CD1c-positive myeloid dendritic cell (primary cell): ENCODE measurements around the gene SNUPN.
A peak's percentile ranks its signal among the peaks of the same experiment; 100 is the strongest.

Source experiments
- DNase-seq: peaks from one replicate; pipeline ENCODE4 v3.0.0-alpha.2; 2016; ENCODE audit errors: extremely low spot score

The SNUPN gene

DNA sequence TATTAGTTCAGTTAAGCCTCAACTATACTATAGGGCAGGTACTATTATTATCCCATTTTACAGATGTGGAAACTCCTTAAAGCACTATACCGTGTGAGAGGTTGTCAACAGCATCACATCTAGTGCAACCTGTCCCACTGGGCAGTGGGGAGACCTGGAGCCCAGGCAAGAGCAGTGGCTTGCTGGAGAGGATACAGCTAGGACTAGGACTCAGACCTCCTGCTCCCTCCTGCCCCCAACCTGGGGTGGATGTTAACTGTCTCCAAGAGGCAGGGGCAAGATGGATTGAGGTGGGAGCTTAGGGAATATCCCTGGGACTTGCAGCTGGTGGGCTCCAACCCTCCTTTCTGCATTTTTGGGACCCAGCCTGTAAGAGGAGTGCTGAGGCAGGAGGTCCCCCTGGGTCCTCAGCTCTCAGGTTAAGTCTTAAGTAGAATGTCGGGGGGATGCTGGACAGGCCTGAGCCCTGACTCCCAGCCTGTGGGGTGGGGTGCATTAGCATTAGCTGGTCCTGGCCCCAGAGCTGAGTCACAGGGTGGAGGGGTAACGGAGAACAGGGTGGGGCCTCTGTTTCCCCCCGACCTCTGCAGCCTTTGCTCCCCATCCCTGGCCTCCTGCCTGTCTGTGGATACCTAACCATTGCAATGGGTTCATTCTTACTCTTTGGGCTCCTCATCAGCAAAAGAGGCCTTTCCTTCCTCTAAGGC, 28.8 kb upstream of the SNUPN start:
- no peak for DNase-seq

DNA sequence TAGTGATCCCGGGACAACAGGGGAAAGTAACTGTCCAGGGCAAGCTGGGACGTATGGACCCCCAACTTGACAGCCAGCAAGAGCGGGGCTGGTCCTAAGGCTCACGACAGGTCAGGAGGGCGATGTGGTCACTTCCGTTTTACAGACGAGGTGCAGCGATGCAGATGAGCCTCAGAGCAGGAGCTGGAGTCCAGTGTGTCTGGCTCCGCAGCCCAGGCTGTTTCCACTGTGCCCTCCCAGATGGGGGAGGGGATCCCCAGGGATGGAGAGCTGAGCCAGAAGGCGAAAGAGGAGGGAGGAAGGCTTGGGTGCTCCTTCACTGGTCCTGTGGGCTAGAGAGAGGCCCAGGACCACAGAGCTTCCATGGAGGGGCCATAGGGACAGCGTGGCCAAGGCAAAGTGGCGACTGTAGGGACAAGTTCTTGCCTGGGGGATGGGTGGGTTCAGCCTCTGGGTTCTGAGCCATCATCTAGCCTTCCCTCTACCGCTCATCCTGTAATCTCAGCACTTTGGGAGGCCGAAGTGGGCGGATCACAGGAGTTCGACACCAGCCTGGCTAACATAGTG, 27.9 kb upstream of the SNUPN start:
- no peak for DNase-seq

DNA sequence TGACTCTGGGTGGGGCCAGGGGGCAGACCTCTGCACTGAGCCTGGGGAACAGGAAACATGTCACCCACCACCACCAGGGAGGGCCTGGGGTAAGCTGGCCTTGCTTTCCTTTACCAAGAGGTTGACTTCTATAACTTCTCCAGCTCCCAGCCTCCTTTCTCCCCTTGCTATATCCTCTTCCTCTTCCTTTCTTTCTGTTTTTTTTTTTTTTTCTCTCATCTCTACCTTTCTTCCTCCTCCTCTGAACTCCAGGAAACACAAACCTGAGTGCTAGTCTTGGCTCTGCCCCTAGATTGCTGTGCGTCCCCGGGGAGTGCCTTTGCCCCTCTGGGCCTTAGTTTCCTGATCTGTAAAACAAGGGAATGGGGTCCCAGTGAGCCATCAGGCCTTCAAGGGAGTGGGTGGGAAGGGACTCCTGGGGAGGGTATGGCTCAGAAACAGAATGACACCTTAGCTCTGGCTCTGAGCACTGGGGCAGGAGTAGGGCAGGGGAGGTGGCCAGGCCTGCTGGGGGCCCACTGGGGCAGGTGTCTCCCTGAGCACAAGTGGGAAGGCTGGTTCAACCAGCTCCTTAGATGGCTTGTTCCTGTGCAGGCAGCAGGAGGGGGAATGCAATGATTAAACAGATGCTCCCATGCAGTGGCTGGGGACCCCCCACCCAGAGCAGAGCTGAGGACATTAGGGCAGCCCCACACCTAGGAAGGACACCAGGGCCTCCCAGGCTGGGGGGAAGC, 26.5 kb upstream of the SNUPN start:
- DNase-seq = no peak

DNA sequence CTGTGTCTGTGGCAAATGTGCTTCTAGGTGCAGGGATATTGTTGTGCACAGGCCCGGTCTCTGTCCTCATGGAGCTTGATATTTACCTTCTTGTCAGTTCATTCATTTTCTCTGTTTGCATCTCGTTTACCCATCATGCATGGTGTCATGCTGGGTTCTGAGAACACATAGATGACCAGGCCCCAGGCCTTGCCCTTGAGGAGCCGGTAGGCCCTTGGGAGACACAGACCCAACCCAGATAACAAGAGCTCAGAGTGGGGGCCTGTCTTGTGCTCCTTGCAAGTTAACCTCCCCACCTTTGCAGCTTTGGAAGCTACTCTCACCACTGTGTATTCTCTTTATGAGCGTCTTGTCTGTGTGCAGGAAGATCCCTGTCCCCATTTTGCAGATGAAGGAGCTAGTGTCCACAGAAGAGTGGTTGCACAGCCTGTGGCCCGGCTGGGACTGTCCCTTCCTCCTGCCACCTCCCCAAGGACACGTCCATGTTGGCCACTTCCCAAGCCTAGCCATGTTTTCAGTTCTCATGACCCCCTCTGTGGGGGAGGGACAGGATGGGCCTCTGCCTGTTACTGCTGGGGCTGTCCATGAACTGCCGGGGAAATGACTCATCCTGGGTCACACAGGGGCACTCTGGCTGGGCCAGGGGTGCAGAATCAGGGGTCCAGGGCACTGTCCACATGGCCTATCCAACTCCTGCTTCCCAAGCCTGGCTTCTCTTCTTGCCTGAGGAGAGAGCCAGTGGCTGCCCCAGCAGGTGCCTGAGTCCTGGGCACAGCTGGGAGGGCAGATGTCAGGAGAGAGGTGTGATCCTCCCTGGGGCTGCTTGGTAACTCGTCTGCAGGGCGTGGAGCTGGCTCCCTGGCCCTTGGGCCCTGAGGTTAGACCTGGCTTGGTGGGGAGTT, 25.6 kb upstream of the SNUPN start:
- peak; percentile 23 for DNase-seq

DNA sequence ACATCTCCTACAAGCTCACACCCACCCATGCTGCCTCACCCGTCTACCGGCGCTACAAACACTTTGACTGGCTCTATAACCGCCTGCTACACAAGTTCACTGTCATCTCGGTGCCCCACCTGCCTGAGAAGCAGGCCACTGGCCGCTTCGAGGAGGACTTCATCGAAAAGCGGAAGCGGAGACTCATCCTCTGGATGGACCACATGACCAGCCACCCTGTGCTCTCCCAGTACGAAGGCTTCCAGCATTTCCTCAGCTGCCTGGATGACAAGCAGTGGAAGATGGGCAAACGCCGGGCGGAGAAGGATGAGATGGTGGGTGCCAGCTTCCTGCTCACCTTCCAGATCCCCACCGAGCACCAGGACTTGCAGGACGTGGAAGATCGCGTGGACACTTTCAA, 24.3 kb upstream of the SNUPN start:
- no peak for DNase-seq

DNA sequence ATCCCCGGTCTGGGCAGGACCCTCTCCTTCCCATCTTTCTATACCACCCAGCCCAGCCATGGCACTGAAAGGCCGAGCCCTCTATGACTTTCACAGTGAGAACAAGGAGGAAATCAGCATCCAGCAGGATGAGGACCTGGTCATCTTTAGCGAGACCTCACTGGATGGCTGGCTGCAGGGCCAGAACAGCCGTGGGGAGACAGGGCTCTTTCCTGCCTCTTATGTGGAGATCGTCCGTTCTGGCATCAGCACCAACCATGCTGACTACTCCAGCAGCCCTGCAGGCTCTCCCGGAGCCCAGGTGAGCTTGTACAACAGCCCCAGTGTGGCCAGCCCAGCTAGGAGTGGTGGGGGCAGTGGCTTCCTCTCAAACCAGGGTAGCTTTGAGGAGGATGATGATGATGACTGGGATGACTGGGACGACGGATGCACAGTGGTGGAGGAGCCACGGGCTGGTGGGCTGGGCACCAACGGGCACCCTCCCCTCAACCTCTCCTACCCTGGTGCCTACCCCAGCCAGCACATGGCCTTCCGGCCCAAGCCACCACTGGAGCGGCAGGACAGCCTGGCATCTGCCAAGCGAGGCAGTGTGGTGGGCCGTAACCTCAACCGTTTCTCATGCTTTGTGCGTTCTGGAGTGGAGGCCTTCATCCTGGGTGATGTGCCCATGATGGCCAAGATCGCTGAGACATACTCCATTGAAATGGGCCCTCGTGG, 23.7 kb upstream of the SNUPN start:
- no peak for DNase-seq

DNA sequence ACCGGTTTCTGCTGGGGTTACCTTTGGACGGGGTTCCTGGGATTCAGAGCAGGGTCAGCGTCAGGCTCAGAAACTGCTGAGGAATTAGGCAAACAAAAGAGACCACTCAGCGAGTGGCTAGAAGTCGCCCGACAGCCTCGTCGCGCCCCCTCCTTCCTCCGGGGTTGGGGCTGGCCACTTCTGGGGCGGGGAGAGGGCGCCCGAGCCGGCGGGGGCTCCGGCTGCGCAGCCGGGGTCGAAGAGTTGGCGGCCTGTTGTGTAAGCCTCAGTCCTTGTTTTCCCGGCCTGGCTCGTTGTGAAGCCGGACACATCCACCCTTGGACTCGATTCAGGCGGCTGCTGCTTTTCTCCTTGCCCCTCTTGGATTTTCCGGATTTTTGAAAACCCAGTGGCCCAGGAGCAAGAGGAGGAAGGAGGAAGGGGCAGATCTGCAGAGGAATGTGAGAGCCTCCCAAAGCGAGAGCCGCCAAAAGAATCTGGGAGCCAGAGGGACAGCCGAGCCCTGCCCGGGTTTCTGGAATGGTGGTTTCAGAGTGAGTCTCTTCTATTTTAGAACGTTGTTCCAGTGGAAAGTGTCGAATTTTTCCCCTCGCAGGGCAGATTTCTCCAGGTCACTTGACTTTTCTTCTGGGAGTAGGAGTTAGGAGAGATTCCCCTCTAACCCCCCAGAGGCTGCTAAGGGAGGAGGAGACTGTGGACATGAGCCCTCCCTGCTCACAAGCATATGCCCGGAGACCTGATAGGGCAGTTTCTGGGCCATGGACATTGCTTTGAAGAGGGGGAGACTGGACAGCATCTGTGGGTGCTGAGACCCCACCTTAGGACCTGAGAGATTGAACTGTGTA, 22.9 kb upstream of the SNUPN start:
- DNase-seq = peak; percentile 36

DNA sequence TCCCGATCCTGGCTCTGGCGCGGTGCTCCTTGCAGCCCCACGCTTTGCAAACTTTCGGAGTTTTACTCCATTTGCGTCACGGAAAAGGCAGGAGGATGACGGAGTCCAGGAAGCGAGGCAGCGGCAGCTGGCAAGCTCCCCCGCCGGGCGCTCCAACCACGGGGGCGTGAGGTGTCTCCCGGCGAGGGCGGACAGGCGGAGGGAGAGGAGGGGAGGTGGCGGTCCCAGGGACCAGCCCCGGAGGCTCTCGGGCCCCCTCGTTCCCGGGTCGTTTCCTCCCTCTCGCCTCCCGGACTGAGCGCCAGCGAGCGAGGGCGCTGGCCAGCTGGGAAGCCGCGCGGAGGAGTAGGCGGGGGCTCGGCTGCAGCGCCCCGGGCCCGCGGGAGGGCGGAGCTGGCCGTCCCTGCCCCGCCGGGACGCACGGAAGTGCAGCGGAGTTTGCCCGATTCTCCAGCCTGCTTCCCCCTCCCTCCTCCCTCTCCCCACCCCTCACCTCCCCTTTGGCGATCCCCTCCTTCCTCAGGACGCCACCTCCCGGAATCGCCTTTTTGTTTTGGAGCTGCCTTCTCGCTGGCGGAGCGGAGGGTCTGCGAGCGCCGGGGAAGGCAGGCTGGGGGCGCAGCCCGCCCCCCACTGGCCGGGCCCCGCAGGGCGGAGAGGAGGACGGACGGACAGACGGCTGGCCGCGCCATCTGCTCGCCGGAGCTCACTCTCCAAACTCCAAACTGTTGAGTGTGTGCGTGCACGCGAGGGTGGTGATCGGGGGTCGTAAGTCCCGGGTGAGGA, 22.0 kb upstream of the SNUPN start, which contains the start of gene SNX33:
TSS of gene SNX33 (plus strand) at position 543 of the 786 bp plus-strand sequence. CDS start 1,191 bp downstream, outside the sequence.
- DNase-seq = peak; percentile 80

DNA sequence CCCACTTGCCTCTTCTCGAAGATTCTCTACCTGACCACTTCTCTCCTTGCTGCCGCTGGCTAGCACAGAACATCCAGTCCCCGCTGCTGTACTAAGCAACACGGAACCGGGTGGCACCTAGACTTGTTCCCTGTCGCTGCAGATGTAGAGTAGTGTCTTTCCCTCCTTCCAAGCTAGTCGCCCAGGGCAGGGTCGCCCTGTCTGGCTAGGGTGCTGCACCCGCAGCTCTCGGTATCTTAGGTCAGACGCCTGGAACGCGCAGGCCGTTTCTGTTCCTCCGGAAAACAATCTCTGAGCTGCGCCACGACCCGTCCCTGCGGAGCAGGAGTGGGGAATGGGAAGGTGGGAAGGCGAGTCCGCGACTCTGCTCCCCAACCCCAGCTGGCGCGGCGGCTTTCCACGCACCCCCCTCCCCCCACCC, 21.4 kb upstream of the SNUPN start:
- peak; percentile 56 for DNase-seq

DNA sequence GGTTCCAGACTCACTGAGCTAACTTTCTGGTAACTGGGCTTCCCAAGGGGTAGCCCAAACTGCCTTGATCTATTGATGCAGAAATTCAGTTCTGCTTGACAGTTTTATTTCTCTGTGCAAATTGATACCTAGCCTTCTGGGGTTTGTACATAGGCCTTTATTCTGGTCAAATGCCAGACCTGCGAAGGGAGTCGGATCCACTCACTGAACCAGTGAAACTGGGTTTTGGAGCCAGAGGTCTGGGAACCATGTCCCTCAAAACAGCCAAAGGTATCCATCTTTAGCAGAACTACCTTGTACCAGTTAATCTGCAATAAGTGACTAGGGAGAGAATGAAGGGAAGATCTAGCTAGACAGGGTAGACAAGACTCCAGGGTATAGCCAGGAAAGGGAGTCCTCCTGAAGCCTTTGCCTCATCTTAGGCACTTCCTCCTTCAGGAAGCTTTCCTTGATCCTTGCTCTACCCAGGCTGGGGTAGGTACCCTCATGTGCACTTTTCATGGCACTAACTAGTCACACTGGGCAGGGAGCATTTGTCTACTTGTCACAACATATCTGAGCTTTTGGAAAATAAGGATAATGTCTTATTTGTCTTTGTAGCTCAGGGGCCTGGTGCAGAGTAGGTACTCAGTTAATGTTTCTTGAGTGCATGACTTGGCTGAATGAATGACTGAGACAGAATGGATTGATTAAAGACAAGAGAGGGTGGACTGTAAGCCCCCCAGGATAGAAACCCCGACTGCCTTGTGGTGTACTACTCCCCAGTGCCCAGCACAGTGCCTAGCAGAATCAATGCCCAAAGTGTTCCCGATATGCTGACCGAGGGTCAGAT, 20.8 kb upstream of the SNUPN start:
- DNase-seq = no peak

DNA sequence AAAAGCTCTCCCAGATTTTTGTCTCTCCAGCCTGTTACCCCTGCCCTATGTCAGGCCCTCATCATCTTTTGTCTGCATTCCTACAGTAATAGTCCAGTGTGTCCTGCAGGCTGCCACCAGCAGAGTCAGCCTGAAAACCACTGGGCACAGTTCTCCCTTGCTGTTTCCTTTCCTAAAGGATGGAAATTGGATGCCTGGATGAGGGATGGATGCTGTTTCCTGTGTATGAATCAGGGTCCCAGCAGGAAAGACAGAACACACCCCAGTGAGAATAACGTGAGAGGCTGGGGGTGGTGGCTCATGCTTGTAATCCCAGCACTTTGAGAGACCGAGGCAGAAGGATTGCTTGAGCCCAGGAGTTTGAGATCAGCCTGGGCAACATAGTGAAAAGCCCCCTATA, 18.9 kb upstream of the SNUPN start:
- DNase-seq = no peak

DNA sequence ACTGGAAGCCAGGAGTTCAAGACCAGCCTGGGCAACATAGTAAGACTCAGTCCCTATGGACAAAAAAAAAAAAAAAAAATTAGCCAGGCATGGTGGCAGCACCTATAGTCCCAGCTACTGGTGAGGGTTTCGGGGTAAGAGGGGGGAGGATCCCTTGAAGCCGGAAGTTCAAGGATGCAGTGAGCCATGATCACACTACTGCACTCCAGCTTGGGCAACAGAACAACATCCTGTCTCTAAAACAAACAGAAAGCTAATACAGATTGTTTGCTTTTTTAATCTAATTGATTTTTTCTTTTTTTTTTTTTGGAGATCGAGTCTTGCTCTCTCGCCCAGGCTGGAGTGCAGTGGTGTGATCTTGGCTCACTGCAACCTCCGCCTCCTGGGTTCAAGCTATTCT, 16.1 kb upstream of the SNUPN start:
- no peak for DNase-seq

DNA sequence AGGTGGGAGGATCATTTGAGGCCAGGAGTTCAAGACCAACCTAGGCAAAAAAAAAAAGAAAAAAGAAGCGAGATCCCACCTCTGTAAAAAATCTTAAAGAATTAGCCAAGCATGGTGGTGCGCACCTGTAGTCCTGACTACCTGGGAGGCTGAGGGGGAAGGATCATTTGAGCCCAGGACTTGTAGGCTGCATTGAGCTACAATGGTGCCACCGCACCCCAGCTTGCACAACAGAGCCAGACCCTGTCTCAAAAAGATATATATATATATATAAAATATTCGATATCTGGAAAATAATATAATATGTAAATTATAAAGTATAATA, 15.6 kb upstream of the SNUPN start:
- no peak for DNase-seq

DNA sequence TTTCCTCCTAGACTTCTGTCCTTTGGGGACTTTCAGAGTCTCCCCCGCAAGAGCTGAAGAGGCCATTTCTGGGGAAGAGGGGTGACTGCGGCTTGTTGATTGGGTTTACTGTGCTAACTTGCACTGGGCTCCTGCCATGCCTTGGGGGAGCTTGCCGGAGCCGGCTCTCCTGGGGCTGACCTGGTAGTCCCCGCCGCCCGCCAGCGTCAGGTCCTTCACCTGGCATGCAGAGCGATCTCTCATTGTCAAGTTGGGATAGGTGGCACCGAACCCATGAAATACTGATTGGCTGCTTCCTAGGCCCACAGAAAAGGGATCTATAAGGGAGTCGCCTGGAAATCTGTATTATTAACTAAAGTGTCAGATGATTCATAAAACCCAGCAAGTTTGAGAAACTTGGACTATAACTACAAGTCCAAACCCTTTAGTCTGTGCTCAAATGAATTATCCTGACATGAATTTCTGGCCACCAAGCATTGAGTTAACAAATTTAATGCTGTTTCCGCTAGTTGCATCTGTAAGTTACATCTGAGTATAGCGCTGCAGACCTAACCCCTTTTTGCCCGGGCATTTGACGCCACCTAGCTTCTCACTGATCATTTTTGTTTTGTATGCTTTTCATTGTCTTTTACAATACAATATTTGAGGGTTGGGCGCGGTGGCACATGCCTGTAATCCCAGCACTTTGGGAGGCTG, 15.1 kb upstream of the SNUPN start:
- DNase-seq = peak; percentile 37

DNA sequence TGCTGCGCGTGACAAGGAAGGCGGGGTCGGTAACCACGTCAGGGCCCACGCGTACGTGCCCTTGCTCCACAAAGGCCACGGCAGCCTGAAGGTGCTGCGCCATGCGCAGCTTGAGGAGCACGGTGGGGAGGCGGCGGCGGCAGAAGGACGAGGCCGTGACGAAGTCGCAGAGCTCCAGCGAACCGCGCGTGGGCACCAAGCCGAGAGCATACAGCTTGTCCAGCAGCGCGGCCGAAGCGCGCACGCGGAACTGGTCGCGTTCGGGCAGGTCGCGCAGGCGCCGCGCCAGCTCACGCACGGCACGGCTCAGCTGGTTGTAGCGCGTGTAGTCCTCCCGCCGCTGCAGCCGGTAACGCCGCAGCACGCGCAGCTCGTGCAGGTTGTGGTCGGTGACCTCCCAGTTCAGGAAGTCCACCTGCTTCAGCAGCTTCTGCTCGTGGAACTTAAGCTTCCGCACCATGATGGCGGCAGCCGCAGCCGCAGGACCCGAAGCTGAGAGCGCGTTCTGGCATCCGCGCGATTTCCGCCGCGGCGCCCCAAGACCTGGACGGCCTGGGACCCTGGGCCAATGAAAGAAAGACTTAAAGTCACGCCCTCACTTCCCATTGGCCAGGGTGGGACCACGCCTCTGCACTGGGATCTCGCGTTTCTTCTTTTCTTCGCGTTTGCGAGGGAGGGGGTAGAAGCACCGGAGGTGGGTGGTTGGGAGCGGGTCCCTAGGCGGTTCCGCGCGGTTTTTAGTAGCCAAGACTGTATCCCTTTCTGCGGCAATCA, 14.4 kb upstream of the SNUPN start, which contains the start of gene IMP3:
TSS of gene IMP3 (minus strand) at position 516 of the 774 bp plus-strand sequence. CDS start at position 460, 56 bp downstream.
- DNase-seq = peak; percentile 99

DNA sequence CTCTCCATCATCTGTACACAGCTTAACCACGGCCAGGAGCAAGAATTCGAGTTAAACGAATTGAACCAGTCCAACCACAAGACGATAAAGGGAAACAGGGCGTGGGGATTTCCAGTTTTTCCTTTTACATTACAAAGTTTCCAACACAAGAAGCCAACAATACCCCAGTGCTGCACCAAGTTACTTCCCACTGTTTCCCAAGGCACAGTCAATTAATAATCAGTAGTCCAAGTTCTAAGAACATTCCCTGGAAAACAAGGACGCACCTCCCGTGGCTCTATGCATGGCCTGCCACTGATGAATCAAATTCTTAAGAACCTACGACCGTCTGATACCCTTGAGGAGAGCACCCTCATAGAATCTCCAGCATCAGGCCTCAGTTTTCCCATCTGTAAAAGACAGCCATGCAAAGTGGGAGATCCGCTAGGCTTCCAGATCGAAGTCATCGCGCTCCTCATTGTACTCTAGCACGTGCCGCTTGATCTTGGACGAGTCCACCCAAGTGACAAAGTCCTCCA, 13.7 kb upstream of the SNUPN start:
- DNase-seq = peak; percentile 47
